GM15510 (cell line): Measurements from ENCODE around the gene URM1.

Source experiments
- POLR2A ChIP-seq: IDR thresholded peaks from 3 replicates; pipeline ENCODE4 v1.6.1; 2011; ENCODE audit warnings: borderline replicate concordance; ENCODE audit not compliant: insufficient read length; ENCODE audit errors: extremely low read depth

URM1 gene

GRCh38 chr9:128390150-128390812 lies 19.1 kb downstream of the URM1 start:
- TF ChIP-seq POLR2A, result no peak

- TF ChIP-seq POLR2A, result no peak
Observed at GRCh38 chr9:128390813-128391711, 19.9 kb downstream of the URM1 start.

- TF ChIP-seq POLR2A, result no peak
Observed at GRCh38 chr9:128391956-128392301, 20.8 kb downstream of the URM1 start.

GRCh38 chr9:128392302-128393144 lies 21.3 kb downstream of the URM1 start:
- no peak for TF ChIP-seq POLR2A

DNA sequence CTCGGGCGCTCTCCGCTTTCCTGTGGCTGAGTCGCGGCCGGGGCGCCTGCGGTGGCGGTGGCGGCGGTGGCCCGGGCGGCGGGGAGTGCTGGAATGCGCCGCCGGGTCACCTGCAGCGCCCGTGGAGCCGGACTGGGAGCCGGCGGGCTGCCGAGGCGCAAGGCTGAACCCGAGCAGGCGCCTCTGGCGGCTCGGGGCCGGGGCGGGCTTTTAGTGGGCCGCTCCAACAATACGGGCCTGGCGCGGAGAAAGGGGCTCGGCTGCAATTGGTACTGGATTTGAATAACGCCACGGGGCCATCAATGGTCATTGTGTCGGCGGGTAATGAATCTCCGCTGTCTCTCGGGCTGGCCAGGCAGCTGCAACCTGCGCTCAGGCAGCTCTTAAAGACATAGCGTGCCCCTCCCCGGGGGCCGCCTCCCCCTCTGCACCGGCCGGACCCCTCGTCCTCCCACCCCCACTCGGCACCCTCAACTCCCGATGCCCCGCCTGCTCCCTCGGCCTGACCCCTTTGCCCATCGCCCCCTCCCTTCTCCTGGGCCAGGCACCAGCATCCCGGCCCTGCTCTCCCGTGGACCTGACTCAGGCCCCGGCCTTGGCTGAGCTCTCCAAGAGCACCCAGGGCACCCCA lies 22.1 kb downstream of the URM1 start:
- no peak for TF ChIP-seq POLR2A

GRCh38 chr9:128393970-128394369 lies 22.8 kb downstream of the URM1 start:
- no peak for TF ChIP-seq POLR2A

DNA sequence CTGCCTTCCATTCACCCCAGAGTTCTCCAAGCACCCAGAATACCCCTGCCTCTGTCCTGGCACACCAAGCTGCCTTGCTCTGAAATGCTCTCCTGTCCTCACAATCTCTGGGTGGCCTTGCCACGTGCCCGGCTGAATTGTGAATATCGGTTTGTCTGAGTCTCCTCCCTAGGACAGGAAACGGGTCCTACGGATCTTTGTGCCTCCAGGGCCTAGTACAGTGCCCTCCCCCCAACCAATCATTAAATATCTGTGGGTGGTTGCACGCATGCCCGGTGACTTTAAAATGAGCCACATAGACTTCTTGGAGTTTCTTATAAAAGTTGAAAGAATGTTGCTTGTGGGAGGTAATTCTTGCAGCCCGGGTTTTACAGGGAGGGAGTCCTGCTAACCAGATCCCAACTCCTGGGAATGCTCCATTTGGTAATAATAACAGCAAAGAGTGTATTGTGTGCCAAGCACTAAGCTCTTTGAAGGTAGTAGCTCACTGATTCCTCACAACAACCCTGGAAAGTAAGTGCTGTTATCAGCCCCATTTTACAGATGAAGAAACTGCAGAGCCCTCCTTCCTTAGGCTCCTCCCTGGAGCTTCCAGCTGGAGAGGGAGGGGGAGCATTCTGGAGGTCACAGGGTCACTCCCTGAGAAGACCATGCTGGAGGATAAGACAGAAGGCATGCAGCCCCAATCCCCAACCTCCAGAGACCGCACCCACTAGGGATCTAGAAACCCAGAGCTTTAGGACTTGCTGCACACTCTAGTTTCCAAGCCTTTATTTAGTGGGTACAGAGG lies 23.4 kb downstream of the URM1 start:
- no peak for TF ChIP-seq POLR2A

- no peak for TF ChIP-seq POLR2A
Observed at GRCh38 chr9:128396970-128397613, 25.9 kb downstream of the URM1 start.

GRCh38 chr9:128397831-128398230 lies 26.7 kb downstream of the URM1 start:
- no peak for TF ChIP-seq POLR2A

DNA sequence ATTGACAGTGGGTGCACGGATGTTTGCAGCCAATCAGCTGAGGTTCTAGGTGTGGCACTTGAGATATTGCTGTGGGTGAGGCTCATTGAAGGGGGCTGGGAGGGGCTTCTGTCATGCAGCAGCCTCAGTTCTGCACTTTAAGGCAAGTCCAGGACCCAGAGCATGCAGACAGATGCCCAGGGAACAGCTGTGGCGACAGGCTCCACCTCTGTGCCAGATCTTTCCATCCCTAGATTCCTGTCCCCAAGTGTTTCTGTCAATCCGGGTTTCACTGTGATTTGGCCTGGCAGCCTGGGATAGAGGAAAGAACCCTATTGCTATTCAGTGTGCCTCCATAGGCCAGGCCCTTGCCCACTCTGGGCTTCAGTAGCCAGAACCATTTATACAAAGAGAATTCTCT lies 28.7 kb downstream of the URM1 start:
- no peak for TF ChIP-seq POLR2A

GRCh38 chr9:128404560-128404959 lies 33.4 kb downstream of the URM1 start:
- TF ChIP-seq POLR2A, result no peak

DNA sequence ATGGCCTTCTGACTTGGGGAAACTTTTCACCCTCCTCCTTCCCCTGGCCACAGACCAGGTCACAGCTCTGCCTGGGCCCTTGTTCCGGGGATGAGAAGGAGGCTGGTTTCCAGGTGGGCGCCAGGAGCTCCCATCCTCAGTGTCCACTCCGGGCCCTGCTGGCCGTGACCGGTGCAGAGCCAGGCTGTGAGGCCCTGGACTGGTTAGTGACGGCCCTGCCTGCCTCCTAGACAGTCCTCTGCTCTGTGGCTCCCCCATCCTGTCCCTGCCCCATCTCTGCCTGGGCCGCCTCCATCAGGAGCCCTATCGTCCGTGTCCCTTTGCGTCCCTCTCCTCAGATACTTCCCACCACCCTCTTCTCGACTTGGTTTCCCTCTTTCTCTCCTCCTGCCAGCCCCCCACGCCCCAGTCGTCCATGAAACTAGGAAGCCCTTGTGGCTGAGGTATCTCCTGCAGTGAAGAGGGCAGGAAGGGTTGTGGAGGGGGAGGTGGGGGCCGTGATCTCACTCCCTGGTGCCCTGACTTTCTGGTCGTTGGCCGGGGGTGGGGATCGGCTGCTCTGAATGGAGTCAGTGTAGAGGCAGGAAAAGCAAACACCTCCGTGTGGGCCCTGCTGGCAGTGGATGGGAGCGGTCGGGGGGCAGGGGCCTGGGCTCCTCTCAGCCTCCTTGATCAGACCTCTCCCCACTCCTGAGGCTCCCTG lies 34.1 kb downstream of the URM1 start:
- TF ChIP-seq POLR2A, result no peak

DNA sequence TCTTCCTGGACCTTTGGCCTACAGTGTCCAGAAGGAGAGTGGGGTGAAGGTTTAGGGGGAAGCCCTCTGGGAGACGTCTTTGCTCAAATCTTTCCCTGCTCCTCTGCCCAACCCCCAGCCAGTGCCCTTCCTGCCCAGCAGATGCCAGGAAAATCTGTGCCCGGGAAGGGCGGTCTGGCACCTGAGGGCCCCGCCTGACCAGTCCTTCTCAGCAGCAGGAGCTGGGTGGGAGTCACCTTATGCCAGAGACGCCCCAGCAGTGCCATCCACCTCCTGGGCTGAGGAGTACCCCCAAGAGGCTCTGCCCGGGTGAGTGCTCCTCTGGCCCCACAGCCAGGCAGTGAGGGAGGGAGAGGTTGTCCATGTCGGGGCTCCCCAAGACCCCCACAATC lies 34.6 kb downstream of the URM1 start:
- TF ChIP-seq POLR2A, result no peak

DNA sequence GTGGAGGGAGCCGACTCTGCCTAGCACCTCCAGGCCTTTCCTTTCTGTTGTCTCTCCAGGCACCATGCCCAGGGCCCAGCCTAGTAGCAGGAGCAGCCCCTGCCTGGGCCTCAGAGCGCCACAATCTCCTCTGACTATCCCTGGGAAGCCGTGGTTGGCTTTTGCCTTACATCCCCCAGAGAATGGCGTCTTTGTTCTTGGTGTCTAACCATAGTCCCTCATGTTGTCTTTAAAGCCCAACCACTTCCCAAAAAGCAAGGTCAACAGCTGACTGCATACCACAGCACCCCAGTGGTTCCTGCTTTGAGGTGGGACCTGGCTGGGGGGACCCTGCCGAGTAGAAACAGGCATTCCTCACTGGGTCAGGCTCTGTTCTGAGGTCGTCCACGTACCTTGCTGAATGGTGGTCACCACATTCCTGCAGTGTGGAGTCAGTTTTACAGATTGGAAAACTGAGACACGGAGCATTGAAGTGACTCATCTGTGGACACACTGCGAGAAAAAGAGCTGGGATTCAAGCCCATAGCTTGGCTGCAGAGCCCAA lies 35.7 kb downstream of the URM1 start:
- TF ChIP-seq POLR2A, result no peak
